ENCODE results near the gene SERPINB2.

DNA sequence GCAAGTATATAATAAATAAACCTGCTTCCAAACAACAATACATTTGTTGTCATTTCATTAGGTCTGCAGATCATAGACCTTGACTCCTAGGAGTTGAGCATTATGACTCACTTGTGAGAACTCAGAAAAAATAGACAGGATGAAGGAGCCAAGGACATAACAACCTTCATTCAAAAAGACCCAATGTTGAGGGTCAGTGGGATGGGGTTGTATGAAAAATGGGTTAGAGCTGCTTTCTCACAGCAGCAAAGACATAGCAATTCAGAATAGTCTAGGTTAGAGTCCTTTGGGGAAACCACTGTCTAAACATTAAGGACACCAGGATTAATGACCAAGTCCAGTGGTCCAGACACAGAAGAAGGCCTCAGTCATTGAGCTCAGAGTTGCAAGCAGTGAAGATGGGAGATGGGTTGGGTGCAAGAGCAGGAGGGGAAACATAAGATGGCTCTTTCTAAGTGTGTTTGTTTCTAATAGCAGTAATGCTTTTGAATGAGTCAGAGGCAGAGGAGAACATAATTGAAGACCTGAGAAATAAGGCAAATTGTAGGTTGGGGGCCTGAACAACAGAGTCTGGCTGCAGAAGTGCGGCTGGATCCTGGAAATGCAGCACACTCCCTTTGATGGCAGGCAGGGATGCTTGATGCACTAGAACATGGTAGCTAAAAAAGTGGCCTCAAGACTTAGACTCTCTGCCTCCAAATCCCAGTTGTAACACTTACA is 16.5 kb downstream of the SERPINB2 start:
- no peak for TF ChIP-seq CTCF (IDR thresholded peaks at IDR 0.05)
- no peak for TF ChIP-seq POLR2A (IDR thresholded peaks at IDR 0.05; ENCODE audit: low read depth)
- no peak for TF ChIP-seq POLR2AphosphoS5 (IDR thresholded peaks at IDR 0.05)
